Activated CD4-positive, alpha-beta T cell treated with anti-CD3 and anti-CD28 coated beads, Interleukin-2, amount 50 U/mL, for 24 hours (primary cell): ENCODE data around the gene PRSS33.

ENCODE experiments used
- DNase-seq, 2 donors: peaks; one replicate each; pipeline ENCODE4 v3.0.0-alpha.2; 2020; ENCODE audit warnings: low read depth in 1 of 2, low spot score in 1 of 2

PRSS33 gene

GRCh38 chr16:2743007-2743810 is 44.2 kb downstream of the PRSS33 start:
- no peak for DNase-seq

DNA sequence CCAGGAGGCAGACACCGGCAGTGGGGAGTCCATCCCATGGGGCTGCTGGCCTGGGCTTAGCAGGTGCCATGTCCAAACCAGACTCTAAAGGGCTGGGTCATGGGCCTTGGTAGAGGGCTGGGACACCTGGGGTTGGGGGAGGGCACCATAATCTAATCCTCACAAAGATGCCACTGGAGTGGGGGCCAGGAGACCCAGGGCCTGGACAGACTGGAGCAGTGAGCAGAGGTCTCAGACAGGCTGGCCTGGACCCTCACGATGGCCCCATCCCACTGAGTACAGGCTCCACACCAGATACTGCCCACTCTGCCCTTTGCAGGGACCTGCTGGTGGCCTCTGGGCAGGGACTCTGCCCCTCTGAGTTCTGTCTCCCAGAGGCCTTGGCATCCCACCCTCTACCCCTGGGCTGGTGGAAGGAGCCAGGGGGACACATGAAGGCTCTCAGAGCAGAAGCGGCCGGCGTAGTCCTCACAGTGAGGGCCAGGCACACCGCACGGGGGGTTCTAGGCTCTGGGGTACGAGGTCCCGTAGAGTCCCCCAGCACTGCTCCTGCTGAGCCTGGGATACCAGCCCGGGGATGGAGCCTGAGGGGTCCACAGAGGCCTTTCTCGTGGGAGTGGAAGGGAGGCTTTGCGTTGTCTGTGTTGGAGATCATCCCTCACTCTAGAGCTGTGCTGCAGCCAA is 44.9 kb downstream of the PRSS33 start:
- DNase-seq, result no peak

GRCh38 chr16:2741168-2741567 is 46.2 kb downstream of the PRSS33 start:
- no peak for DNase-seq

- no peak for DNase-seq
Observed at GRCh38 chr16:2740476-2740875, 46.9 kb downstream of the PRSS33 start.

- DNase-seq, result no peak
Observed at GRCh38 chr16:2739625-2740430, 47.5 kb downstream of the PRSS33 start.

GRCh38 chr16:2738615-2739014 is 48.7 kb downstream of the PRSS33 start:
- no peak for DNase-seq

- no peak for DNase-seq
Observed at GRCh38 chr16:2737895-2738418, 49.4 kb downstream of the PRSS33 start.

GRCh38 chr16:2737238-2737605 is 50.1 kb downstream of the PRSS33 start:
- no peak for DNase-seq

DNA sequence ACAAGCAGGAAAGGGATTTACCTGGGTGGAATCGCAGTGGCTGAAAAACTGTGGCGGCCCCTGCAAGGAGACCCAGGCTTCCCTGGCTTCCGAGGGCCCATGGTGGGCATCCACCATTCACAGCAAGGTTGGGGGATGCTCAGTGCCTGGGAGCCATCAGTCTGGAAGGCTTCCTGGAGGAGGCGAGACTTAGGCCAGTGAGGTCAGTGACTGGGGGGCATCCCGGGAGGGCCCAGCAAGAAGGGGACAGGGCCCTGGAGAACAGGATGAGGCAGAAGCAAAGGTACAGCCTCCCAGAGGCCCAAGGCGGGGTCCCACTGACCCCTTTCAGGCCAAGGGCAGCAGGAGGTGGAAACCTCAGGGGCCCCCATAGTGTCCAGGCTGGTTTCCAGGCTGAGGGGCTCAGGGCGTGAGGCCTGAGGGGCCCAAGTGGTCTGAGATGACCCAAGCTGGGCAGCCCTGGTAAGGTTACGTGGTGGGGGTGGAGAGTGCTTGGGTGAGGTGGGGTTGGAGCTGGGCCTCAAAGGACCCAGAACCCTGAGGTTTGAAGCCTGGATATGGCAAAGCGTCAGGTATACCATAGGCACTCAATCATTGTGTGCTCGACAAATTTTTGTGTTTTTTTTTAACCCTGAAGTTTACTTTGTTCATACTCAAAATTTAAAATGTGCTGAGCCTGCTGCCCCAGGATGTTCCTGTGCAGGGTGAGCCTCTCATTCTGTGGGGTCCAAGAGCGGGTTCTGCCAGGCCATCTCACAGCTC is 50.7 kb downstream of the PRSS33 start:
- no peak for DNase-seq

DNA sequence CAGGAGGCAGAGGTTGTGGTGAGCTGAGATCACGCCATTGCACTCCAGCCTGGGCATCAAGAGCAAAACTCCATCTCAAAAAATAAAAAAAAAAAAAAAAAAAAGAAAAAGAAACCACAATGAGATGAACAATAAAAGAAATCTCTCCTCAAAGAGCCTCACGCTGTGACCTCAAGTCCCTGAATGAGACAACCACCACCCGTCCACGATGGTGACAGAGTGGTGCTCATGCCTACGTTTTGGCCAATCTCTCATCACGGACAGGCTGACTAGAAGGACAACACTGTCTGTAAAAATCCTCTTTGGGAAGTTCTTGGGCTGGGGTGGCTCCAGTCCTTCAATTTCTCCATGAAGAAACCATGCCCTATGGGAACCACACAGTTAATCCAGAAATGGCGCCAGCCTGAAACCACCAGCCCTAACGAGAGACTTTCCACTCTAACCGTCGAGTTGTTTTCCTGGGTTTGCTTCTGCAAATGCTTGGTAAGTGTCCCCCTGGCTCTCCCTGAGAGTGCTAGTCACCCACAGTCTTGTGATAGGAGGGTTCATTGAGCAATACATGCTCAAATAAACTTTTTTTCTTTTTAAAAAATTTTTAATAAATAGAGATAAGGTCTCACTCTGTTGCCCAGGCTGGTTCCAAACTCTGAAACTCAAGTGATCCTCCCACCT is 52.4 kb downstream of the PRSS33 start:
- no peak for DNase-seq
